Stomach (tissue), 4 donors: ENCODE results near the gene CUL4B.

Experiments
- EP300 ChIP-seq: sonication (generic); formaldehyde crosslinking; IDR thresholded peaks from one replicate; pipeline ENCODE4 v1.6.1; 2017; ENCODE audit warnings: antibody characterized with exemption
- TF ChIP-seq, protein P1 (sequence below), 7 experiments: fragments of 450-650 bp in 4 of 7; fragments of 200-600 bp in 3 of 7; sonication (generic) in 3 of 7; IDR thresholded peaks; one replicate each; pipeline ENCODE4 v1.5.1; 2016 to 2019; ENCODE audit warnings: antibody characterized with exemption in 7 of 7, control low read depth in 2 of 7, mild to moderate bottlenecking in 1 of 7

DNA sequence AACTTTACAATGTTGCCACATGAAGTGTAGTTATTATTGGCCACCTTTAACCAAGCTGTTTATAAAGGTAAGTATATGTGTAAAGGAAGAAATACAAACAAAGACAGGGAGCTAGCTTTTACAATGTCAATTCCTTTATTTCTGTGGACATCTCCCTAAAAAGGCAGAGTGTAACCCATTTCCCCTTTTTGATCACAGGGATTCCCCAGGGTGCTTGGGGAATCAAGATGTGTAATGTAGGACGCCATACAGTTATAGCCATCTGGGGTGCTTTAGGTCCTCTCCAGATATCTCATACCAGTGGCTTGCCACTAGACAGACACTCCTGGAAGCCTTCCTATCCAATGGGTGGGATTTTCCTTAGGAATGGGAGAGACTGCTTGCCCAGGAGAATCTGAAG lies 4.2 kb upstream of the CUL4B start:
- TF ChIP-seq EP300: no peak
- TF ChIP-seq, protein P1, sequence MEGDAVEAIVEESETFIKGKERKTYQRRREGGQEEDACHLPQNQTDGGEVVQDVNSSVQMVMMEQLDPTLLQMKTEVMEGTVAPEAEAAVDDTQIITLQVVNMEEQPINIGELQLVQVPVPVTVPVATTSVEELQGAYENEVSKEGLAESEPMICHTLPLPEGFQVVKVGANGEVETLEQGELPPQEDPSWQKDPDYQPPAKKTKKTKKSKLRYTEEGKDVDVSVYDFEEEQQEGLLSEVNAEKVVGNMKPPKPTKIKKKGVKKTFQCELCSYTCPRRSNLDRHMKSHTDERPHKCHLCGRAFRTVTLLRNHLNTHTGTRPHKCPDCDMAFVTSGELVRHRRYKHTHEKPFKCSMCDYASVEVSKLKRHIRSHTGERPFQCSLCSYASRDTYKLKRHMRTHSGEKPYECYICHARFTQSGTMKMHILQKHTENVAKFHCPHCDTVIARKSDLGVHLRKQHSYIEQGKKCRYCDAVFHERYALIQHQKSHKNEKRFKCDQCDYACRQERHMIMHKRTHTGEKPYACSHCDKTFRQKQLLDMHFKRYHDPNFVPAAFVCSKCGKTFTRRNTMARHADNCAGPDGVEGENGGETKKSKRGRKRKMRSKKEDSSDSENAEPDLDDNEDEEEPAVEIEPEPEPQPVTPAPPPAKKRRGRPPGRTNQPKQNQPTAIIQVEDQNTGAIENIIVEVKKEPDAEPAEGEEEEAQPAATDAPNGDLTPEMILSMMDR (IDR thresholded peaks at IDR 0.05): no peak
